Measurements from ENCODE around the gene DUSP22. TPM values are rescaled to one million over a fixed set of nuclear protein-coding genes. Genes with fewer than 3 reads are reported as not detected.

DUSP22 gene
- polyA plus RNA-seq, 2 of the 4 experiments (the other 2 are of a cell fraction): 6.2 to 11.3 TPM

GRCh38 chr6:279341-280029, 12.8 kb upstream of the DUSP22 start:
- CTCF ChIA-PET: no interaction called here
- no peak for DNase-seq (ENCODE audit: low read depth in 1 of 2, low spot score in 1 of 2)

GRCh38 chr6:280775-281468, 11.4 kb upstream of the DUSP22 start:
- DNase-seq (ENCODE audit: low read depth in 1 of 2, low spot score in 1 of 2) (no peak), ATAC-seq (no peak), FAIRE-seq (no peak)
- Histone ChIP-seq H3K9me3 (no peaks in the 10 kb centered on the region), H3K4me1 (no peaks in the 10 kb centered on the region), H3K4me3 (no peak overlapping the region), H3K4me2 (no peak overlapping the region), H3K27ac (no peak overlapping the region)
- 78% methylated on average over 10 of the region's 10 CpGs for WGBS (ENCODE audit: missing lambda C conversion rate)
- CTCF ChIA-PET: no interaction called here
- TF ChIP-seq HMGXB4 (CRISPR knock-in tag; IDR thresholded peaks at IDR 0.05; ENCODE audit: borderline replicate concordance): no peak
- TF ChIP-seq CHD2 (IDR thresholded peaks at IDR 0.05; ENCODE audit: low read length, partially characterized antibody): no peak
- no peak for TF ChIP-seq POLR2A (IDR thresholded peaks at IDR 0.05; ENCODE audit: low read length)
- TF ChIP-seq SMC3 (IDR thresholded peaks at IDR 0.05): no peak
- TF ChIP-seq REST (IDR thresholded peaks at IDR 0.05): no peak
- no peak for TF ChIP-seq FOSL2 (IDR thresholded peaks at IDR 0.05)
- TF ChIP-seq FOSL2 (CRISPR knock-in tag; IDR thresholded peaks at IDR 0.05): no peak
- no peak for TF ChIP-seq RAD21 (conservative IDR thresholded peaks at IDR 0.05 in 1 of 2, IDR thresholded peaks at IDR 0.05 in 1 of 2)
- no peak for TF ChIP-seq TFCP2L1 (CRISPR knock-in tag; IDR thresholded peaks at IDR 0.05)
- TF ChIP-seq TP53 (CRISPR knock-in tag; IDR thresholded peaks at IDR 0.05): no peak
- POLR2A ChIA-PET: no interaction called here

More at GRCh38 chr6:279341-280029, 12.8 kb upstream of the DUSP22 start:
- Histone ChIP-seq H3K9me3 (no peaks in the 10 kb centered on the region), H3K4me1 (no peaks in the 10 kb centered on the region), H3K4me3 (no peak overlapping the region), H3K27ac (no peak overlapping the region), H3K4me2 (no peak overlapping the region)
- FAIRE-seq (no peak), ATAC-seq (no peak)
- POLR2A ChIA-PET: no interaction called here
- TF ChIP-seq FOXS1 (CRISPR knock-in tag; IDR thresholded peaks at IDR 0.05) (no peak), POLR2A (IDR thresholded peaks at IDR 0.05; ENCODE audit: low read length) (no peak), CHD2 (IDR thresholded peaks at IDR 0.05; ENCODE audit: low read length, partially characterized antibody) (no peak), HOXB5 (CRISPR knock-in tag; IDR thresholded peaks at IDR 0.05) (no peak), EP300 (IDR thresholded peaks at IDR 0.05) (no peak), BCL3 (IDR thresholded peaks at IDR 0.05) (no peak), GATA3 (IDR thresholded peaks at IDR 0.05; ENCODE audit: borderline replicate concordance) (no peak), REST (IDR thresholded peaks at IDR 0.05) (no peak)
- 63% methylated on average over 8 of the region's 8 CpGs for WGBS (ENCODE audit: missing lambda C conversion rate)
